ENCODE data around the gene TXNDC11.

DNA sequence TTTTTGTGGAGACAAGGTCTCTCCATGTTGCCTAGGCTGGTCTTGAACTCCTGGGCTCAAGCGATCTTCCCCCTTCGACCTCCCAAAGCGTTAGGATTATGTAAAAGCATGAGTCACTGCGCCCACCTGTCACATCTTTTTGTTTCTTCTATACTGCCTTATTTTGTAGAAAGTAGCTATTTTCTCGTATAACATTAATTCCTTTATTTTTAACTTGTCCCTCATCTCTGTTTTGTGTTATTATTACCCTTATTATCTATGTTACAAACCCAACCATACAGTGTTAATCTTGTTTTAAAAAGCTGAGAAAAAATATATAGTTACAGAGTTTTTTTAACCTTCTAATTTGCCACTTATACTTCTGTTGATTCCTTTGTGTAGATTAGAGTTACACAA is 1.4 kb upstream of the TXNDC11 start:
- TF ChIP-seq POLR2A (IDR thresholded peaks at IDR 0.05; ENCODE audit: low read depth, low read length) (no peak), POLR2AphosphoS5 (IDR thresholded peaks at IDR 0.05; ENCODE audit: low read depth, low read length) (no peak), TAF1 (IDR thresholded peaks at IDR 0.05; ENCODE audit: borderline replicate concordance, low read depth, low read length) (no peak)
